Pericardium fibroblast (primary cell): ENCODE data around the gene MTURN. TPM values are rescaled to one million over a fixed set of nuclear protein-coding genes. Genes with fewer than 3 reads are reported as not detected.

Experiments used
- total RNA-seq: library from RNA; depleted of rRNA; stranded (reverse); fragments of >200 nt; gene quantifications from 2 replicates; pipeline ENCODE4 v1.2.3, GENCODE V29; 2015

MTURN gene
- total RNA-seq: 16.1 and 27.5 TPM in 2 replicates

GRCh38 chr7:30134611-30135300 is at the start of gene MTURN:
TSS of gene MTURN (plus strand) at chr7:30134986. CDS start at chr7:30135137, 151 bp downstream.

Other genes with a start within 250 kb of the MTURN start
- gene SCRN1, start 145.2 kb upstream of the MTURN start, total RNA-seq: 80.6 and 92.5 TPM in 2 replicates
- 18.6 and 27.9 TPM in 2 replicates for gene FKBP14, start 108.3 kb upstream of the MTURN start, total RNA-seq
- 6.7 and 7.9 TPM in 2 replicates for gene PLEKHA8, start 106.6 kb upstream of the MTURN start, total RNA-seq
- gene ZNRF2, start 149.6 kb downstream of the MTURN start, total RNA-seq: 4.0 and 4.3 TPM in 2 replicates